Body of pancreas (tissue), 4 donors: ENCODE results near the gene ERI2. TPM values are rescaled to one million over a fixed set of nuclear protein-coding genes. Genes with fewer than 3 reads are reported as not detected.

Experiments
- ATAC-seq: fragments of 150-250 bp; one replicate; pipeline ENCODE4 v1.9.1; 2016
- DNase-seq, 4 donors: peaks; one replicate each; pipeline ENCODE4 v3.0.0-alpha.2; 2019
- H3K27ac ChIP-seq, 4 donors: fragments of 200-600 bp; sonication (generic); 1 replicate in 3 of 4; 2 replicates in 1 of 4; pipeline versions ENCODE4 v1.5.1 to v1.6.1; 2016 to 2019; ENCODE audit warnings: mild to moderate bottlenecking in 1 of 4, mixed read lengths in 1 of 4, moderate library complexity in 1 of 4
- H3K27me3 ChIP-seq, 2 donors: fragments of 200-600 bp; sonication (generic); one replicate each; pipeline ENCODE4 v1.6.0; 2016; ENCODE audit warnings: mild to moderate bottlenecking in 1 of 2
- H3K36me3 ChIP-seq, 2 donors: fragments of 200-600 bp; sonication (generic); replicated peaks in 1 of 2; 2 replicates each; pipeline ENCODE4 v1.5.1; 2016; ENCODE audit warnings: low read depth in 2 of 2; ENCODE audit not compliant: insufficient read depth in 1 of 2
- H3K4me1 ChIP-seq: fragments of 200-600 bp; sonication (generic); one replicate; pipeline ENCODE4 v1.6.0; 2016
- H3K4me3 ChIP-seq, 2 donors: fragments of 200-600 bp; sonication (generic); 1 replicate in 1 of 2; 2 replicates in 1 of 2; pipeline ENCODE4 v1.5.1; 2016 to 2019
- H3K9me3 ChIP-seq, 3 donors: fragments of 200-600 bp; sonication (generic); 1 replicate in 2 of 3; 2 replicates in 1 of 3; pipeline ENCODE4 v1.5.1; 2016
- POLR2A ChIP-seq, 3 donors: fragments of 450-650 bp; IDR thresholded peaks; one replicate each; pipeline ENCODE4 v1.6.1; 2016; ENCODE audit warnings: antibody characterized with exemption in 3 of 3, mild to moderate bottlenecking in 2 of 3
- WGBS, 2 donors: methylation state at CpG; one replicate each; pipeline ENCODE4 v1.1.5; 2017; 5-methylcytosine and 5-hydroxymethylcytosine counted together
- intact Hi-C: fragments of 100-400 bp; cut with DNase I; formaldehyde crosslinking; loops from one replicate; pipeline ENCODE4 v1.15.1; 2023
- total RNA-seq, 2 donors: library from RNA; depleted of rRNA; stranded (reverse); fragments of >200 nt; gene quantifications; one replicate each; pipeline ENCODE4 v1.1.0, GENCODE V29; 2016
- TF ChIP-seq, protein P1 (sequence below), 7 experiments: fragments of 450-650 bp in 4 of 7; fragments of 200-600 bp in 3 of 7; sonication (generic) in 3 of 7; IDR thresholded peaks; one replicate each; pipeline ENCODE4 v1.5.1; 2016 to 2019; ENCODE audit warnings: antibody characterized with exemption in 7 of 7

The ERI2 gene
- total RNA-seq, 2 donors from 2014 or later: 13.2 to 16.3 TPM

DNA sequence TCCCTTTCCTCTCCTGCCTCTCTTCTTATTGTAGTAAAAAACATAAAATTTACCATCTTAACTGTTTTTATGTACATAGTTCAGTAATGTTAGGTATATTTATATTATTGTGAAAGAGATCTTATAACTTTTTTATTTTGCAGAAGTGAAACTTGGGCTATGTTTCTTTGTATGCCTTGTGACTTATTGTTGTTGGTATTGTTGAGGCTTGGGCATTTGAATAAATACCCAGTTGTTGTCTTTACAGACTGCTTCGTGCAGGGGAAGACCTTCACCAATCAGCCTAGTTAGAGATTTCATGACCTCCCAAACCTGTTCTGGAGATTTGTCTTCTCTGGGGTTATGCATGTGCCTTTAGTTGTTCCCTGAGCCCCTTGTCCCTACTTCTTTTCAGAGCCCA, 32.0 kb upstream of the ERI2 start:
- Histone ChIP-seq H3K4me1 (no peaks in the 10 kb centered on the region), H3K27ac (no peak overlapping the region), H3K36me3 (no peaks in the 10 kb centered on the region), H3K9me3 (no peaks in the 10 kb centered on the region), H3K4me3 (no peak overlapping the region), H3K27me3 (no peaks in the 10 kb centered on the region)
- ATAC-seq: no peak
- intact Hi-C loops: no loop called here
- WGBS, 2 donors: 67% methylated on average over 1 of the region's 1 CpG
- DNase-seq: no peak
- TF ChIP-seq POLR2A (IDR thresholded peaks at IDR 0.05): no peak
- TF ChIP-seq, protein P1, sequence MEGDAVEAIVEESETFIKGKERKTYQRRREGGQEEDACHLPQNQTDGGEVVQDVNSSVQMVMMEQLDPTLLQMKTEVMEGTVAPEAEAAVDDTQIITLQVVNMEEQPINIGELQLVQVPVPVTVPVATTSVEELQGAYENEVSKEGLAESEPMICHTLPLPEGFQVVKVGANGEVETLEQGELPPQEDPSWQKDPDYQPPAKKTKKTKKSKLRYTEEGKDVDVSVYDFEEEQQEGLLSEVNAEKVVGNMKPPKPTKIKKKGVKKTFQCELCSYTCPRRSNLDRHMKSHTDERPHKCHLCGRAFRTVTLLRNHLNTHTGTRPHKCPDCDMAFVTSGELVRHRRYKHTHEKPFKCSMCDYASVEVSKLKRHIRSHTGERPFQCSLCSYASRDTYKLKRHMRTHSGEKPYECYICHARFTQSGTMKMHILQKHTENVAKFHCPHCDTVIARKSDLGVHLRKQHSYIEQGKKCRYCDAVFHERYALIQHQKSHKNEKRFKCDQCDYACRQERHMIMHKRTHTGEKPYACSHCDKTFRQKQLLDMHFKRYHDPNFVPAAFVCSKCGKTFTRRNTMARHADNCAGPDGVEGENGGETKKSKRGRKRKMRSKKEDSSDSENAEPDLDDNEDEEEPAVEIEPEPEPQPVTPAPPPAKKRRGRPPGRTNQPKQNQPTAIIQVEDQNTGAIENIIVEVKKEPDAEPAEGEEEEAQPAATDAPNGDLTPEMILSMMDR (IDR thresholded peaks at IDR 0.05): no peak

DNA sequence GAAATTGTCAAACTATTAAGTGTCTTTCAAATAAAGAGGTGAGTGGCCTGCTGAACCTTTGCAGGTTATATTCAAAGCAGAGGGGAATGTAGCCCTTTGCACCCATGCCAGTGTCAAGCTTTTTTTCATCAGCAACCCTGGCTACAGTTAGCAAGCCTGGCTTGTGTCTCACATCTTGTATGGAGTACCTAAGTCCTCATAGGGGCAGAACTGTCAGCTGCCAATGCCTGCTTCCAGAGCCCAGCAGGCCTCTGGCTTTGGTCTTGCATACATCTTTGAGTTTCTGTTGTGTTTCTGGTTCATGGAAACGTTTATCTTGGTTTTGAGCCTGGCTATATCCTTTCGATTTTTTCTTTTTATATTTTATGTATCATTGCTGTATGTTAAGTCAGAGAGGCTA, 26.8 kb upstream of the ERI2 start:
- H3K4me1 ChIP-seq: no peaks in the 10 kb centered on the region
- no peak for TF ChIP-seq POLR2A (IDR thresholded peaks at IDR 0.05)
- TF ChIP-seq, protein P1 (IDR thresholded peaks at IDR 0.05): no peak
- ATAC-seq: no peak

DNA sequence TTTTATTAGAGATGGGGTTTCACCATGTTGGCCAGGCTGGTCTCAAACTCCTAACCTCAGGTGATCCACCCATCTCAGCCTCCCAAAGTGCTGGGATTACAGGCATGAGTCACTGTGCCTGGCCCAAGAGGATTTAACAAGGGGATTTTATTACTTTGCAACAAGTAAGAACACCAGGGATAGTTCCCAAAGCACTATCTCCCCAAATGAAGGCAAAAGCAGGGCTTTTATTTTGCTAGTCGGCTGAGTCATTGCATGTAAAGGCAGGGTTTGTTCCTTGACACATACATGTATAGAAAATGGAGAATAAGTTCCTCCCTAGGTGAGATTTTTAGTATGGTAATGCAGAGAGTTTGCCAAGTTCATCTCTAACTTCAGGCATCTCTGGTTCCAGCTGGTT, 24.1 kb upstream of the ERI2 start:
- TF ChIP-seq POLR2A (IDR thresholded peaks at IDR 0.05): no peak
- TF ChIP-seq, protein P1 (IDR thresholded peaks at IDR 0.05): no peak
- H3K36me3 ChIP-seq: no peaks in the 10 kb centered on the region
- no peaks in the 10 kb centered on the region for H3K9me3 ChIP-seq
- 80 to 87% methylated on average over 1 of the region's 1 CpG for WGBS, 2 donors
- no peak for ATAC-seq
- intact Hi-C loops: no loop called here
- no peaks in the 10 kb centered on the region for H3K27me3 ChIP-seq
- peaks cover 7% of the 10 kb centered on the region for H3K4me1 ChIP-seq
- H3K4me3 ChIP-seq: no peak overlapping the region
- H3K27ac ChIP-seq: no peak overlapping the region
- no peak for DNase-seq

More for the DNA sequence above, 26.8 kb upstream of the ERI2 start:
- H3K9me3 ChIP-seq: no peaks in the 10 kb centered on the region
- 74% methylated on average over 2 of the region's 2 CpGs for WGBS, 2 donors
- DNase-seq: no peak
- no peak overlapping the region for H3K27ac ChIP-seq
- no peaks in the 10 kb centered on the region for H3K27me3 ChIP-seq
- H3K4me3 ChIP-seq: no peak overlapping the region
- intact Hi-C loops: no loop called here
- no peaks in the 10 kb centered on the region for H3K36me3 ChIP-seq

DNA sequence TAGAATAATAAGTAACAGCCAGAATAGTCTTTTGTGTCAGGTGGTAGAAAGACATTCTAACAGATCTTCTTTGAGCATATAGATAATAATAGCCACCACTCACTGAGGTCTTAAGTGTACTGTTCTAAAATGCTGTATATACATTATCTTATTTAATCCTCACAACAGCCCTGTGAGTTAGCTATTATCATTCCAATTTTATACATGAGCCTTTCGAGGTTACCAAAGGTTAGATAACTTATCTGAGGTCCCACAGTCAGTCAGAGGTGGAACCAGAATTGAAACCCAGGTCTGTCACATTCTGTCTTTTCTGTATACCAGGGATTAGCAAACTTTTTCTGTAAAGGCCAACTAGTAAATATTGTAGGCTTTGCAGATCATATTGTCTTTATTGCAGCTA, 23.3 kb upstream of the ERI2 start:
- intact Hi-C loops: no loop called here
- 67% methylated on average over 1 of the region's 1 CpG for WGBS, 2 donors
- H3K27ac ChIP-seq: no peak overlapping the region

DNA sequence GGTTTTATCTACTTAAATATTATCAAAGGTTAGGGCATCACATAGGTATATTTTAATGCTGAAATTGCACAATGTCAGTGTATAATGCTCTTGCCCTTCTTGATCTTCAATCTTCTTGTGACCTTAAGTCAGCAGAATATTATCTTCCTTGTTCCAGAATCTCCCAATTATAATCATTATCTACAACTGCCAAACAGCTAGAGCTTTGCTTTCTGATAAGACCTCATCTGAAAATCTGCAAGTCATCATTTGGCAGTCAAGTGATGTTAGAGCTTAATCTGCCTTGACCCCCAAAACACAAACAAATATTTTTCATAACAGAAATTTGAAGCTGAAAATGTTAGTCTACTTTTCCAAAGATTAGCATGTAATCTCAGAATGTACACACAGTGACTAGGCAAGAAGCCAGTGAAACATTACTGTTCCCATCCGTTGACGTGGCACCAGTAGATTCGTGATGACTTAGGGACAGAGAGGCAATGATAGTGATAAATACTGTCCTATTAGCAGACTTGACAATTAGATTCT, 19.8 kb upstream of the ERI2 start:
- no peak for ATAC-seq
- H3K27me3 ChIP-seq: no peaks in the 10 kb centered on the region
- peaks cover 7% of the 10 kb centered on the region for H3K4me1 ChIP-seq
- H3K36me3 ChIP-seq: peaks cover 0 to 2% of the 10 kb centered on the region in 2 donors
- no peaks in the 10 kb centered on the region for H3K9me3 ChIP-seq
- WGBS, 2 donors: 19 to 26% methylated on average over 3 of the region's 3 CpGs
- intact Hi-C loops: no loop called here
- no peak overlapping the region for H3K4me3 ChIP-seq
- TF ChIP-seq, protein P1 (IDR thresholded peaks at IDR 0.05): no peak
- TF ChIP-seq POLR2A (IDR thresholded peaks at IDR 0.05): no peak
- peak in 1 of 4 donors; percentile 11 for DNase-seq
- H3K27ac ChIP-seq: no peak overlapping the region

More for the DNA sequence above, 23.3 kb upstream of the ERI2 start:
- H3K27me3 ChIP-seq: no peaks in the 10 kb centered on the region
- H3K4me3 ChIP-seq: no peak overlapping the region
- H3K4me1 ChIP-seq: peaks cover 7% of the 10 kb centered on the region
- no peaks in the 10 kb centered on the region for H3K36me3 ChIP-seq
- DNase-seq: no peak
- no peak for ATAC-seq
- TF ChIP-seq, protein P1 (IDR thresholded peaks at IDR 0.05): no peak
- no peak for TF ChIP-seq POLR2A (IDR thresholded peaks at IDR 0.05)
- no peaks in the 10 kb centered on the region for H3K9me3 ChIP-seq
